ENCODE measurements around the gene GET4. TPM values are rescaled to one million over a fixed set of nuclear protein-coding genes. Genes with fewer than 3 reads are reported as not detected.
A peak's percentile ranks its signal among the peaks of the same experiment; 100 is the strongest.

The GET4 gene
- polyA plus RNA-seq, 12 donors: 13.4 to 44.3 (median 37.2) TPM; not detected in 1

DNA sequence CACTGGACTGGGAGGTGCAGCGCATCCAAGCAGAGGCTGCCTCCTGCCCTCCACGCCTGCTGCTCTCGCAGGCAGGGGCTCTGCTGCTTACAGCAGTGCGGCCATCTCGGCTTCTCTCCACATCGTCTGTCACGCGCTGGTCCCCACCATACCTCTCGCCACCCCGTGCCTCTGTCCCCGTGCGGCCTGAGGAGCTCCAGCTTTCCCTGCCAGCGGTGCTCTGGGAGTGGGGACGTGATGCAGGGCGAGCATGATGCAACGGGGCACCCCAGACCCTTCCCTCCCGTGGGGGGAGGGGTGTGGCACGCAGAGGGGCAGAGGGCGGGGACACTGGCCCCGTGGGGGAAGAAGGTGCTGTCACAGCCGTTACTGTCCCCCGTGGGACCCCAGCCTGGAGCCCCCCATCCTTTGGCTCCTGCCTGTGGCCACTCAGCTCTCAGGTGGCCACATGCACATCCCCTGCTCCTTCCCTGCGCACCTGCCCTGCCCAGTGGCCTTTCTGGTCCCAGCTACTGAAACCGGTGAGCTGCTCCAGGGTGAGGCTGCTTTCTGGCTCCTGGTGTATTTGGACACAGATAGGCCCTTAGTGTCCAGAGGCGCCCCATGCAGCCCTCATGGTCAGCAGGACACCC lies 9.0 kb downstream of the GET4 start:
- no peak for DNase-seq

DNA sequence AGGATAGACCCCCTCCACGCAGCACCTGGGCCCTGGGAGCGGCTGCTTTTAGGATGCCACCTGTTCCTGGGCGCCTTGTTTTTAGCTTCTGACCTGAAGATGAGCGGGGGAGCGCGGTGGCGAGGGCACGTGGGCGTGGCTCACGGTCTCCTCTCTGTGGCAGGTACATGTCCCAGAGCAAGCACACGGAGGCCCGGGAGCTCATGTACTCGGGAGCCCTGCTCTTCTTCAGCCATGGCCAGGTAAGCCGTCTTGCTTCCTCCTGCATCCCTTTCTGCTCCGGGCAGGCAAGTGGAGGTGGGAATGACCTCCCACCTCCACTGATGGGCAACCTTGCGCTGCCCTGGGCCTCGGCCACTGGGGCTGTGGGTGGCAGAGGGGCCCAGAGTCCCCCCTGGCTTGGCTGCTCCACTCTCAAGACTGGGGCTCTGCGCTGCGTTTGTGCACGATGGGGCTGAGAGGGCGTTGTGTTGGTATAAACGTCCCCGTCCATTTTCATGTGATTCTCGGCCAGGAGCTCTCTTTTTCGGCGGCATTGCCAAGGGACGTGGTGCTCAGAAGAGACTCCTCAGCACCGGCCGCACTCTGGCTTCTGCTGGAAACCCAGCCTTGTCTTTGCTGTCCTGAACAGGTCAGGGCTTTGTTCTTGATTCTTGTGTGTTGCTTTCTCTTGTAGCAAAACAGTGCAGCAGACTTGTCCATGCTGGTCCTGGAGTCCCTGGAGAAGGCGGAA lies 9.7 kb downstream of the GET4 start:
- DNase-seq: no peak

GRCh38 chr7:886626-887487 lies 10.5 kb downstream of the GET4 start:
- no peak for DNase-seq

DNA sequence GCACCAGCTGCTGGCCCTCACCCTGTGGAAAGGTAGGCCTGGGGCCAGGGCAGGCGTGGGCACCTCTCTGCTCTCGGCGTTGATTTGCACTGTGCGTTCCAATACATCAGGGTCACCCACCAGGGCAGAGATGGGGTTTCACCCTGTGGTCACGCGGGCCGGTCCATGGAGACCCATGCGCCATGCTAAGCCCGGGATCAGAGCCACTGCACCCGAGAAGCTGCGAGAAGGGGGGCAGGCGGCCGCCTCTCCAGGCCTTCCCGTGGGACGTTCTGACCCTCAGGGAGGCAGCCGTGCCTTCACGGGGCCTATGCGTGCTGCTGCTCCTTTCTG lies 11.1 kb downstream of the GET4 start:
- DNase-seq: no peak

GRCh38 chr7:888081-889024 lies 12.0 kb downstream of the GET4 start:
- no peak for DNase-seq

DNA sequence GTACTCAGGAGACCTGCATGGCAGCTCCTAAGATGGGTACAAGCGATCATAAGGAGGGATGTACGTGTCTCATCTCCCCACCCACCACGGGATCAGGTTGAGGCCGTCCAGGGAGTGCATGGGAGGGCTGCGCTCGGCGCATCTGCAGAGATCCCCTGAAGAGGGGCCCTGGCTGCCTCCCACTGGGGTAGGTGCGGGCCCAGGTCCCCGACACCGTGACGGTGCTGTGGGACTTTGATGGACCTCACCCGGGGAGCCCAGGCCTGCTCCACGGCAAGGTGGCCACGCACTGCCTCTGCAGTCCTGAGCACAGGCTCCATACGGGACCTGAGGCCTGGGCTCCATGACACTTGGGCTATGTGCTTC lies 12.7 kb downstream of the GET4 start:
- DNase-seq: no peak

DNA sequence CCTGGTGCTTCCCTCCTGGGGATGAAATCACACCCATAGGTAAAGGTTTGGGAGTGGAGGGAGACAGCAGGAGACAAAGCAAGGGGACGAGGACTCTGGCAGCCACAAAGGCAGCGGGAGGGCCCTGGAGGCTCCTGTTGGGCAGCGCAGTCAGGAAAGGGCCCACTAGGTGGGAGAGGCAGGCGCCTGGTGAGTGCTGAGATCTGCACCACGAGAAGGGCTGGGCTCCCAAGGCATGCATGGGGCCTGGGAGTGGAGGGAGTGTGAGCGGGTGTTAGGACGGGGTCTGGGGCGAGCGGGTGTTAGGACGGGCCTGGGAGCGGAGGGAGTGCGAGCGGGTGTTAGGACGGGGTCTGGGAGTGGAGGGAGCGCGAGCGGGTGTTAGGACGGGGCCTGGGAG lies 13.0 kb downstream of the GET4 start:
- DNase-seq: no peak

GRCh38 chr7:890868-891267 lies 14.5 kb downstream of the GET4 start:
- no peak for DNase-seq

- no peak for DNase-seq
These were observed 14.9 kb downstream of the GET4 start for GRCh38 chr7:891291-891690.

DNA sequence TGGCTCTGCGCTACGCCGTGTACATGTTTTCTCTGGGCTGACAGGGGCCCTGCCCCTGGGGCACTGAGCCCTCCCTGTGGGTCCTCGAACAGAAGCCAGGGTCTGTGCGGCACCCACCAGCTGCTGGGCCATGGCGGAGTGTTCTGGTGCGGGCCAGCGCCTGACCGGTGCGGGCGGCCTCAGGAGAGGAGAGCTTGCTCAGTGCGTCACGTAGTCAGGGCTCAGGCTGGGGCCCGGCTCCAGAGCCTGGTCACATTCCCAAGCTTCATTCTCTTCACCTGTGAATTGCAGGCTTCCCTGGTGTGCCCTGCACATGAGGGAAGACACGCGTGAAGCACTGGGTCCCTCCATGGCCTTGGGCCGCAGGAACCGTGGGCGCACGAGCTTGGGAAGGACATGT lies 15.5 kb downstream of the GET4 start:
- no peak for DNase-seq

DNA sequence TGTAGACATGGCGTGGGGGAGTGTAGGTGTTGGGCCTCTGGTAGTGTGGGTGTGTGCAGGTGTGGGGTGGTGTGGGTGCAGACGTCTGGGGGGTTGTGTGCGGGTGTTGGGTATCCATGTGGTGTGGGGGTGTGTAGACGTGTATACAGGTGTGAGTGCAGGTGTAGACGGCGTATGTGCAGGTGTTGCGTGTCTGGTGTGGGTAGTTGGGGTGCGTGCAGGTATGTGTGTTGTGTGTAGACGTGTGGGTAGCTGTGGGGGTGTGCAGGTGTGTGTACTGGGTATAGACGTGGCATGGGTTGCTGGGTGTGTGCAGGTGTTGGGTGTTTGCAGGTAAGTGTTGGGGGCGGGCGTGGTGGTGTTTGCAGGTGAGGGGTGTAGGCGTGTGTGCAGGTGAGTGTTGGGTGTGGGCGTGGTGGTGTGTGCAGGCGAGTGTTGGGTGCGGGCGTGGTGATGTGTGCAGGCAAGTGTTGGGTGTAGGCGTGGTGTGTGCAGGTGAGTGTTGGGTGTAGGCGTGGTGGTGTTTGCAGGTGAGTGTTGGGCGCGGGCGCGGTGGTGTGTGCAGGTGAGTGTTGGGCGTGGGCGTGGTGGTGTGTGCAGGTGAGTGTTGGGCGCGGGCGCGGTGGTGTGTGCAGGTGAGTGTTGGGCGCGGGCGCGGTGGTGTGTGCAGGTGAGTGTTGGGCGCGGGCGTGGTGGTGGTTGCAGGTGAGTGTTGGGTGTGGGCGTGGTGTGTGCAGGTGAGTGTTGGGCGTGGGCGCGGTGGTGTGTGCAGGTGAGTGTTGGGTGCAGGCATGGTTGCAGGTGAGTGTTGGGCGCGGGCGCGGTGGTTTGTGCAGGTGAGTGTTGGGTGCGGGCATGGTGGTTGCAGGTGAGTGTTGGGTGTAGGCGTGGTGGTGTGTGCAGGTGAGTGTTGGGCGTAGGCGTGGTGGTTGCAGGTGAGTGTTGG lies 16.6 kb downstream of the GET4 start:
- no peak for DNase-seq

- no peak for DNase-seq
These were observed 17.3 kb downstream of the GET4 start for GRCh38 chr7:893686-894085.

DNA sequence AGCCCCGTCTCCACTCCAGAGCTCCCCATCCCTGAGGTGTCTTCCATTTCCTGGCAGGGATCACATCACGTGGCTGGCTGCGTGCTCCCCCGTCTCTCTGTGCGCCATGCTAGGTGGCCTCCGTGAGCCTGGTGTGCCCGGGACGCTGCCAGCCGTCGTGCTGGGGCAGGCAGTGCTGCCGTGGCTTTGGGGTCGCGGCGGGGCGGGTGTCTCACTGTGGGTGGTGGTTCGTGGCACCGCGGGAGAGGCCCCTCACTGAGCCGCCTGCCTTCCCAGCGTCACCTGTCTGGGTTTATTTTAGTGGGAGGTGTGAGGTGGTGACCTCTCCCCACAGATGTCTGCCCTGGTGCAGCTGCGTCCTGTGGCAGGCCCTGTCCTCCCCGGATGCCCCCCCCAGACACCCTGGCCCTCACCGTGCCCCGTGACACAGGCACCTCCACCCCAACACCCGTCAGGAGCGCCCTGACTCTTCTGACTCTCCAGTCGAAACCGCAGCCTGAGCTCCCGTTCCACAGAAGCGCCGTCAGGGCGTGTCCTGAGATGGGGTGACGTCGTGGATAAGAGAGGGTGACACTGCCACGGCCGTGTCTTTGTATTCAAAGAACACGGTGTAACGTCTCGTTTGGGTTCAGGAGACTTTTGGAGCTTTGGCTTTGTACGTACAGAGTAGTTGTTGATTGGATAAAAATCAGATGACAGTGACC lies 18.0 kb downstream of the GET4 start:
- no peak for DNase-seq

- DNase-seq: no peak
These were observed 18.6 kb downstream of the GET4 start for GRCh38 chr7:894927-895450.

DNA sequence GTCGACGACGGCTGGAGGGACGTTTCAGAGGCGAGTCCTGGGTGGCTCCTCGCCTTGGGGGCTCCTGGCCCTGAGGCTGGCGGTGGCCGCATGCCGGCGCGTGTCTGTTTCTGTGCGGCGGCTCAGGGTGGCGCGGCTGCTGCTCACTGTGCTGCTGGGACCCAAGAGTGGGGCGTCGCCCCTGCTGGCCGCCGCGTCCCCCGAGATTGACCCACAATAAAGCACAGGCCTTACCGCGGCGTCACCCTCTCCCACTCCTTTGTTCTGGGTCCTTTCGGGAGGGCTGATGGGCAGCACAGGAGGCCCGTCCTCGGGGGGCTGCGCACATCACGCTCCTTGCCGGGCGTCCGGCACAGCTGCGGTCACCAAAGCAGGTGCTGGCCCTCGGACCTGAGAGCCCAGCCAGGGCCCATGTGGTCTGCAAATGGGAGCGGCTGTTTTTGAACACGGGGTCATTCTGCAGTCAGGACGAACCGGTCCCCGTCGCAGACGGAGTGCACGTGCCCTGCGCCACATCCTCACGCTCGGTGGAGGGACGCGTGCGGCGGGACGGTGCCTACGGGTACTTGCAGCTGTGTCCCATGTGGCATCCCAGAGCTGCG lies 19.2 kb downstream of the GET4 start:
- DNase-seq: no peak

- DNase-seq: no peak
These were observed 20.2 kb downstream of the GET4 start for GRCh38 chr7:896346-897075.

DNA sequence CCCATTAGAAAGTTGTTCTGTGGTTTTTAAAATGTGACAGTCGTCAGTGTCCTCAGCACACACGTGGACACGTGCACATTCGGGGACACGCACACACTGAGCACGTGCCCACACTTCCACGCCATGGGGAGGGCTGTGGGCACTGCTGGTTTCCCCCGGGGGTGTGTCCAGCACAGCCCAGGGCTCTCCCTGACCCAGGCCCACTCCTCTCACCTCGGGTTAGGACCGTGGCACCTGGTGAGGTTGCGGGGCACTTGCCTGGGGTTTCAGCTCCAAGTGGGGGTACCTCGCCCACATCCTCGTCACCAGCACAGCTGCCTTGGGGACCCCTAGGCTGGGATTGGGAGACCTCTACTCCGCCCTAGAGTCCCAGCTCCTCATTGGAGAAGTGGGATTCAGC lies 20.7 kb downstream of the GET4 start:
- no peak for DNase-seq

DNA sequence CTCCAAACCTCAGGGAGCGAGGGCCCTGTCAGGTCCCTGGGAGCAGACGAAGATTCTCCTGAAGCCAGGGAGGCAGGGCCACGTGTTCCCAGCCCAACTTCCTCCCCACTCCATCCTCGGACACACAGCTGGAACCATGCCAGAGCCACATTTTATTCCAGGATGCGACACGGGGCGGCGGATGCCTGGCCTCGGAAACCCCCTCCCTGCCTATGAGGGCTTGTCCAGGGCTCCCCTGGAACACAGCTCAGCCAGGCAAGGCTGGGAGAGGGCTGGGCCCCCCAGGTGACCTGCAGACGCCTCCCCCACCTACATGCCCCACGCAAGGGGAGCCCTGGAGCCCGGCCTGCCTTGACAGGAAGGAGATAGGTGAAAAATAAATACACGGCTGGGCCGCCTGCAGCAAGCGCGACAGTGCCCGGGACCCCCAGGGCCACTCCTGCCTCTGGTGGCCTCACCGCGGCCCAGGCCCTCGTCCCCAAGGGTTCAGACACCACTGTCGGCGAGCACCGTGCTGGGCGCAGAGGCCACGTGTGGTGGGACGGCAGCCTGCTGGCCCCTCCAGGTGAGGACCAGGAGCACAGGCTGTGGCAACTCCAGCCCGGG lies 21.5 kb downstream of the GET4 start:
- DNase-seq: peak; percentile 51

All from muscle of arm (tissue), 12 donors.